HL-60/S4 treated with phorbol 12-myristate 13-acetate at 8.2 ng/mL for 4 days and 3 days (cell line): ENCODE data around the gene TRPC3.

Source experiments
- in situ Hi-C: fragments of 300-500 bp; cut with MboI; formaldehyde crosslinking; loops from 2 replicates; pipeline ENCODE4 v1.15.0; 2022; ENCODE audit warnings: low sequenced_read_pairs

TRPC3 gene

DNA sequence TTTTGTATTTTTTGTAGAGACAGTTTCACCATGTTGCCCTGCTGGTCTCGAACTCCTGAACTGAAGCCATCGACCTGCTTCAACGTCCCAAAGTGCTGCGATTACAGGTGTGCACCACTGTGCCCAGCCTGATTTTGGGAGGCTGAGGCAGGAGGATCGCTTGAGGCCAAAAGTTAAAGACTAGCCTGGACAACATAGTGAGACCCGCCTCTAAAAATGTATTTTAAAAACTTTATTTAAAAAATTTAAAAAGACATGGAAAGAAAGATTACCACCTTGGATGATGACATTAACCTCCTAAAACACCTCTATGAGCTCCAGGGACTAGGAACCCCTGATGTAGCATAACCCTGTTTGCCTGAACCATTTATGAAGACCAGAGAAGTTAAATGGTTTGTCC lies 75.8 kb downstream of the TRPC3 start:
- in situ Hi-C loops: no loop called here

DNA sequence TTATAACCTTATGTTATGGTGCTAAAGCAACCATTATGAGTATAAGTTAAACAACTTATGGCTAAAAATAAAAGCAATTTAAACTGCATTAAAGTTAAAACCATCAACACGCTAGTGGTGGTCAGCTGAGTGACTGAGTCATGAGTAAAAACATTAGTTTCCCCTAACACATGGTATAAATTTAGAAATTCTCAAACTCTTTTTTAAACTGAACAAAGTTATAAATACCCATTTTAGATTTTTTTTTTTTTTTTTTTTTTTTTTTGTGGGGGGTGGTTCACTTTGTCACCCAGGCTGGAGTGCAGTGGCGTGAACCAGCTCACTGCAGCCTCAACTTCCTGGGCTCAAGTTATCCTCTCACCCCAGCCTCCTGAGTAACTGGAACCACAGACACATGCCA lies 76.2 kb downstream of the TRPC3 start:
- in situ Hi-C loops: no loop called here

DNA sequence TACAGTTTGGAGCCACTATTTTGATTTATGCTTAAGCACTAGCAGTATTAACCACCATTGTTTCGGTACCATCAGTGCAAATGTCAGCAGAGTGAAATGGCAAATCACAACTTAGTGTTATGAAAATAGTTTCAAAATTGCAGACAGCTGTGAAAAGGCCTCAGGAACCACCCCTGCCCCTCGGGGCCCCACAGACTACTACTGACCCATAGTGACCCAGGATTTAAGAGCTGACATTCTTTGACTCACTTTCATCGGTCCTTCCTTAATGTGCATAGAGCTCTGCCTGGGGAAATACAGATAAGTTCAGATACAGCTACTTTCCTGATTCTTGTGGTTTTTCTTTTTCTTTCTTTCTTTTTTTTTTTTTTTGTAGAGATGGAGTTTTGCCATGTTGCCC lies 78.3 kb downstream of the TRPC3 start:
- in situ Hi-C loops: no loop called here

DNA sequence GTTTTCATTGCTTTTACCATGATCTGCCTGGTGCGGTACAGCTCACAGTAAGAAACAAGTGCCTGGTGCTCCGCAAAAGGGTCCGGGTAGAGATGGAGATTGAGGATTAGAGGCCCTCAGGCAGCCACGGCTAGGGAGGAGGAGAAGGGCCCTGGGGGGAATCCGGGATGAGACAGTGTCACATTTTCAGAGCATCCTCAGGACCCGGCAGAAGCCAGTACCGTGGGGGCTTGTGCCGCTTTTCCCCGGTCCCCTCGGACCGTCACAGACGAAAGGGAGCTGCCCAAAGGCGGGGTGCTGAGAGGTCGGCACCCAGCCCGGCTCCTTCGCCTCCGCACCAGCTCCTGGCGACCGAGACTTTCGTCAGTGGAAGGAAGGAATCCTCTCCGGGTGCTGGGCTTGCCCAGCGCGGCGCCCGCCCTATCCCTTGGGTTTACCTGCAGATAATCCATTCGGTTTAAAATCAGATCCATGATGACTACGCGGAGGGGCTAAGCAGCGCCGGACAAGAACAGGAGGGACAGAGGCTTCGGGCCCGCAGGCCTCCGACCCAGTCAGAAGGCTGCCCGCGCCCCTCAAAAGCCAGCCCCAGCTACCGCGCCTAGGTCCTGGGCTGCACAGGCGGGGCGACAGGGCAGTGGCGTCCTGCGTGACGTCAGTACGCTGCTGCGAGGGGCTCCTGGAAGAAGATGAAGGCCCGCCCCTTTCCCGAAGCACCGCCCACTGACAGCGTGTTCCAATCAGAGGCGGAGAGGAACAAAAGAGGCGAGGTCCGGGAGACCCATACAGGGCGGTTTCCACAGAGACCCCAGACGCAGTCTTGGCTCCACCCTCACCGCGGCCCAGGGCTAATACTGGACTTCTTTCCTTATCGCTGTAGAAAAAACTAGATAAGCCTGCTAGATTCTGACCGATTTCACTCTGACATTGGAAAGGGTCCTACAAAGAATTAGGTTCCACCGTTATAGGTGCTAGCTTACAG lies 81.7 kb downstream of the TRPC3 start, which contains the start of gene BBS7:
Gene BBS7 (minus strand): TSS at position 634 of the 982 bp plus-strand sequence. CDS start 161 bp downstream, at position 473.
- in situ Hi-C loops: no loop called here

DNA sequence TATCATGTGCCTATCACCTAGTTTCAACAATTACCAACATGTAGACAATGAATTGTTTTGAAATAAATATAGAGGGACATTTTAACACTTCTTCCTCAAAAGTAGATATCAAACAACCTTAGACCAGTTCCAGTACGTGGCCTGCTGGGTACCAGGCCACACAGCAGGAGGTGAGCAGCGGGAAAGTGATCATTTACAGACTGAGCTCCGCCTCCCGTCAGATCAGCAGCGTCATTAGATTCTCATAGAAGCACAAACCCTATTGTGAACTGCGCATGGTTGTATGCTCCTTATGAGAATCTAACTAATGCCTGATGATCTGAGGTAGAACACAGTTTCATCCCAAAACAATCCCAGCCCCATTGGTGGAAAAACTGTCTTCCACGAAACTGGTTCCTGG lies 88.1 kb downstream of the TRPC3 start:
- in situ Hi-C loops: no loop called here

DNA sequence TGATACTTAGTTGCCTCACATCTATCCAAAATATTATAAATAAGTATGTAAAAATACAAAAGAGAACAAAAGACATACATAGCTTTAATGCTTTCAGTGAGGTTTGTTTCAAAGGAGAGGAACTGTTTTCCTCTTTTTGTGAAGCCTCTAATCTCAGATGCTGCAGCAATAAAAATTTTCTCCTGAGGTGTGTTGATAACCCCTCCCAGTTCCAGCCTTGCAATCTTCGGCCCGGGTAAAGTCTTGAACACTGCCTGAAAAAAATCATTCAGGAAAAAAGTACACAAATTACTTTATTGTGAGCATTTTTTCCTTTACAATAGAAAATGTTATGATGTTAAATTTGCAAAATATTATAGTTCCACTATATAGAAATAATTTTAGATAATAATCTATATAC lies 90.4 kb downstream of the TRPC3 start:
- in situ Hi-C loops: no loop called here

DNA sequence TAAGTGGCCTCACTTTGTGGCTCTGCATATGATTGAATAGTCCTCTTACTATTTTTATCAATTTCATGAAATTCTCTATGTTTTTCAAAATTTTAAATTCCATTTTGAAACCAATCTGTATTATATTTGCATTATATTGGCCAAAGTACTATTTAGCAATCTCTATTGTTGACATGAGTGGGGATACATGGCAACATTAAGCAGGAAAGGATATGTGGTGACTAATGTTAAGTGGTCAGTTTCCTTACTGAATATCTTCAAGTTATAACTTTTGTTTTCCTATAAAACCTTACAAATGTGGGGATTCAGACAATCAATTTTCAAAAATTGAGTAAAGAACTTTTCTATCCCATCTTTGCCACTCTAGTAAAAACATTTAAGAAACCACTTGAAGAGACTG lies 91.7 kb downstream of the TRPC3 start:
- in situ Hi-C loops: no loop called here

DNA sequence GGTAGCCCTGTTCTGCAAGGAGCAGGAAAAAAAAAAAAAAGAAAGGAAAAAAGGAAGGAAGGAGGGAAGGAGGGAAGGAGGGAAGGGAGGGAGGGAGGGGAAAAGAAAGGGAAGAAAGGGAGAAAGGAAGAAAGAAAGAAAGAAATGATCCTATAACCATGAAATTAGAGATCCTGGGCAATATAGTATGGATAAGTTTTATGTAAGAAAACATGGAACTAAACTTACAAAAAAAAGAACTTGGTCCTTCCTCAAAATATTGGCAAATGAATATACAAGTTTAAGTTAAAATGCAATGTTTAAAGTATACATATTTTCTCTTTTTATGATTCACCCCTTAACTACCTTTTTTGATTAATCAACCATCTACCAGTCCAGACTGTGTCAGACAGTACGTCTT lies 100.5 kb downstream of the TRPC3 start:
- in situ Hi-C loops: no loop called here

DNA sequence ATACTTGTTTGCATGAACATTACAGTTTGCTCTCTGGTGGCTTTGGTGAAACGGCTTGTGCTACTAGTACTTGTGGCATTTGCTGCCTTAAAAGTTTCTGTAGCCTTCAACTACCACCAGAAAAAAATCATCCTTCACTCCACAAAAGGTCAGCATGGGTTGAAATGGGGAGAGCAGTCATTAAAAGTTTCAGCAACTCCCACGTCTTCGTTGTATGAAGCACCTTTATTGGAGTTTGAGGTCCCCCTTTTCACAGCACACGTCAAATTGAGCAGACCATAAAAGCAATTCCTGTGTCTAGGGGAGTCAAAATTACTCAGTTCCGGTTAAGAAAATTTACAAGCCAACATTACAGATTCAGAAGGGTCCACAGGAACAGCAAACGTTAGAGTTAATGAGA lies 105.2 kb downstream of the TRPC3 start:
- in situ Hi-C loops: no loop called here

DNA sequence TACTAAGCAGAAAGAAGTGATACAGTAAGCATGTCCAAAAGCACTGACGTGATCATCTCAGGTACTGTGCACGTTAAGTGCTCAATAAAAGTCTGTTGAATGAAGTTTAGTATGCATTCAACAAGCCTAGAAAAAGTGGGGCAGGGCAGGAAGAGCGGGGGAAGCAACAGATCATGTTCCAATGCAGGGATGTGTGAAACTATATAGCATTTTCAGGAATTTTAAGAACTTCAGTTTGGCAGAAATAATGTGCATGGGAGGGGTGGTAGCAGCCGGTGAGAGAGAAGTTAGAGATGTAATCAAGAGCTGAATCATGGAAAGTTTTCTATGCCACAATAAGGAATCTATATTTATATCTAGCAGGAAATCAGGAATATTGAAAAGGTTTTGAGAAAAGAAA lies 109.0 kb downstream of the TRPC3 start:
- in situ Hi-C loops: no loop called here

DNA sequence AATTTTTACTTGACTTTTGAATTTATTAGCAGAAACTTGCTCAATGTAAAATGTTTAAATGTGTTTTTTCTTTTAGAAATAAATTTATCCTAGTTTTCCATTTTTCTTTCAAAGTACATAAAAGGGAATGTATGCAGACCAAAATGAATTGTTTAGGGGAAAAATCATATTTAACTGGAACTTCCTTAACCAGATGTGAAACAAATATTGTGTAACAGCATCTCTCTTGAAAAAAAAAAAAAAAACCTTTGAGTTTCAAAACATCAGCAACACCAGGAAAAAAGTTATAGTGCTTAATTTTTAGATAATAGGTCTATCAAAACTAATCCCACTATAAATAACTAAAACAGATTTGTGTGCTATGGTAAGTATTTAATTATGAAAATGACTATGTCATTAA lies 113.7 kb downstream of the TRPC3 start:
- in situ Hi-C loops: no loop called here

DNA sequence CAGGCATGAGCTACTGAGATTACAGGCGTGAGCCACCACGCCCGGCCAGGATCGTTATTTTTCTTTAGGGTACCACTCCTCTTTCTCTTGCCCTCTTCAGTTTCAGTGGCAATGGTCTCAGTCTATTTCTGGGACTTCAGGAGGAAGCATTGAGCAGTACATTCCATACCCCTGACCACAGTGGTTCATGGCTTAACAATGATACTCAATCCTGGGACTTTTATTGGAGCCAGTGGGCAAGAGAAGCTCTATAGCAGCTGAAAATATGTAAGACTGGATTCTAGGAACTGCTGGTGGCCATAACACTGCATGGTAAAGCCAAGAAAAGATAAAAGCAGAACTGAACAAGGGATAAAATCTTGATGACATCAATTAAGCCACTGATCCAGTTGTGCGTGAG lies 122.3 kb downstream of the TRPC3 start:
- in situ Hi-C loops: no loop called here
